HG02840 (cell line): Measurements from ENCODE around the gene ZBTB45.
"Not testable (repeated sequence)": the region's sequence is repeated elsewhere in the genome, so short reads cannot be mapped to it uniquely, and the experiment has no call there.

Experiments used
- ATAC-seq: cut with Tn5 transposase; IDR thresholded peaks from one replicate; pipeline ENCODE4 v1.9.1; 2021; ENCODE audit warnings: mild to moderate bottlenecking, moderate library complexity, moderate number of reproducible peaks; ENCODE audit not compliant: unreplicated experiment, low FRiP score

The ZBTB45 gene

GRCh38 chr19:58513213-58513693 lies 6.4 kb downstream of the ZBTB45 start:
- ATAC-seq = no peak

GRCh38 chr19:58511353-58512208 lies 8.0 kb downstream of the ZBTB45 start, which contains the start of gene SLC27A5:
Gene SLC27A5, minus strand, starts transcription at chr19:58511992. Its CDS starts 37 bp downstream, at chr19:58511955.
- ATAC-seq = no peak

GRCh38 chr19:58510084-58510862 lies 9.3 kb downstream of the ZBTB45 start:
- ATAC-seq = no peak

GRCh38 chr19:58509731-58510083 lies 9.9 kb downstream of the ZBTB45 start:
- ATAC-seq = no peak

- ATAC-seq = not testable (repeated sequence)
Measured at GRCh38 chr19:58507602-58508223, 11.9 kb downstream of the ZBTB45 start.

- ATAC-seq = no peak
Measured at GRCh38 chr19:58500242-58500641, 19.4 kb downstream of the ZBTB45 start.

- ATAC-seq = peak; percentile 81
Measured at GRCh38 chr19:58499021-58499927, 20.3 kb downstream of the ZBTB45 start.

GRCh38 chr19:58498316-58499020 lies 21.1 kb downstream of the ZBTB45 start:
- peak; percentile 2 for ATAC-seq

GRCh38 chr19:58497634-58498170 lies 21.9 kb downstream of the ZBTB45 start:
- no peak for ATAC-seq

GRCh38 chr19:58492265-58492664 lies 27.3 kb downstream of the ZBTB45 start:
- ATAC-seq = no peak

- no peak for ATAC-seq
Measured at GRCh38 chr19:58491393-58491792, 28.2 kb downstream of the ZBTB45 start.

GRCh38 chr19:58484349-58484748 lies 35.3 kb downstream of the ZBTB45 start:
- not testable (repeated sequence) for ATAC-seq

- no peak for ATAC-seq
Measured at GRCh38 chr19:58483776-58484175, 35.8 kb downstream of the ZBTB45 start.

GRCh38 chr19:58482372-58482771 lies 37.2 kb downstream of the ZBTB45 start:
- ATAC-seq = no peak

- ATAC-seq = no peak
Measured at GRCh38 chr19:58480831-58481230, 38.8 kb downstream of the ZBTB45 start.

GRCh38 chr19:58480481-58480830 lies 39.2 kb downstream of the ZBTB45 start:
- no peak for ATAC-seq

- no peak for ATAC-seq
Measured at GRCh38 chr19:58479736-58480480, 39.7 kb downstream of the ZBTB45 start.

GRCh38 chr19:58479303-58479702 lies 40.3 kb downstream of the ZBTB45 start:
- no peak for ATAC-seq
